Endothelial cell of umbilical vein (primary cell): ENCODE data around the gene PPP1R9B. TPM values are rescaled to one million over a fixed set of nuclear protein-coding genes. Genes with fewer than 3 reads are reported as not detected.

Source experiments
- BruUV-seq: library from RNA; stranded (reverse); fragments of 400-500 nt; replicated peaks from 2 replicates; lab custom pipeline; 2021; lab: Mats Ljungman, UMichigan
- CTCF ChIA-PET: fragments of 300-600, 350-600 bp; sonication (Branson Sonifier 250); formaldehyde crosslinking; loops from one replicate; lab custom pipeline; 2021; ENCODE audit warnings: antibody characterized with exemption, inconsistent platforms; lab: Charles Lee
- POLR2A ChIA-PET: fragments of 300-600, 350-600 bp; sonication (Branson Sonifier 250); formaldehyde crosslinking; loops from one replicate; lab custom pipeline; 2021; ENCODE audit warnings: antibody characterized with exemption, inconsistent platforms; lab: Charles Lee
- DNase-seq: peaks from one replicate; pipeline ENCODE4 v3.0.0-alpha.2; 2011; ENCODE audit warnings: low read depth, low spot score
- FAIRE-seq: peaks from 2 replicates; lab custom pipeline; 2011; peaks lifted over from hg19 to GRCh38; lab: Jason Lieb, UNC
- H2AFZ ChIP-seq: 2 replicates; pipeline ENCODE4 v1.6.0; 2012; ENCODE audit warnings: low read depth, low read length, control low read depth, inconsistent platforms
- H3K27ac ChIP-seq: 2 replicates; pipeline ENCODE4 v1.5.1; 2011; ENCODE audit warnings: low read depth, mild to moderate bottlenecking, control low read depth, low read length, moderate library complexity; ENCODE audit not compliant: insufficient read depth
- H3K27me3 ChIP-seq, 2 experiments: 2 replicates each; pipeline versions ENCODE4 v1.6.0 to v1.6.1; 2011; ENCODE audit warnings: low read length in 2 of 2, mixed read lengths in 1 of 2; ENCODE audit not compliant: control insufficient read depth in 2 of 2, insufficient read depth in 2 of 2
- H3K36me3 ChIP-seq, 2 experiments: 2 replicates in 1 of 2; 3 replicates in 1 of 2; pipeline ENCODE4 v1.5.1; 2011; ENCODE audit warnings: low read length in 2 of 2, mild to moderate bottlenecking in 1 of 2, moderate library complexity in 1 of 2; ENCODE audit not compliant: control insufficient read depth in 2 of 2, insufficient read depth in 2 of 2; ENCODE audit errors: extremely low read depth in 1 of 2
- H3K4me1 ChIP-seq: 3 replicates; pipeline ENCODE4 v1.5.1; 2011; ENCODE audit warnings: mild to moderate bottlenecking, low read length; ENCODE audit not compliant: control insufficient read depth, insufficient read depth; ENCODE audit errors: extremely low read depth
- H3K4me2 ChIP-seq: 2 replicates; pipeline ENCODE4 v1.6.1; 2011; ENCODE audit warnings: low read length, control low read depth, mixed read lengths; ENCODE audit not compliant: insufficient read depth
- H3K4me3 ChIP-seq, 3 experiments: fragments of 200-600 bp in 1 of 3; sonication (generic), shearing (Covaris generic) in 1 of 3; replicated peaks in 1 of 3; 2 replicates each; pipeline ENCODE4 v1.5.1; 2011 to 2016; ENCODE audit warnings: control low read depth in 3 of 3, low read length in 3 of 3, mild to moderate bottlenecking in 2 of 3, inconsistent platforms in 1 of 3, low read depth in 1 of 3, moderate library complexity in 1 of 3; ENCODE audit not compliant: insufficient read depth in 1 of 3
- H3K79me2 ChIP-seq: 2 replicates; pipeline ENCODE4 v1.6.0; 2012; ENCODE audit warnings: low read length, inconsistent platforms; ENCODE audit not compliant: control insufficient read depth, insufficient read depth
- H3K9ac ChIP-seq: replicated peaks from 2 replicates; pipeline ENCODE3; 2011; ENCODE audit warnings: low read length, control low read depth; ENCODE audit not compliant: insufficient read depth; ENCODE audit errors: extremely low read depth
- H3K9me1 ChIP-seq: replicated peaks from 3 replicates; pipeline ENCODE4 v1.6.0; 2011; ENCODE audit warnings: mild to moderate bottlenecking, low read length; ENCODE audit not compliant: control insufficient read depth, insufficient read depth; ENCODE audit errors: extremely low read depth
- H3K9me3 ChIP-seq: replicated peaks from 2 replicates; pipeline ENCODE4 v1.5.1; 2012; ENCODE audit warnings: low read length, inconsistent platforms; ENCODE audit not compliant: control insufficient read depth, insufficient read depth
- H4K20me1 ChIP-seq: replicated peaks from 2 replicates; pipeline ENCODE3; 2011; ENCODE audit warnings: mild to moderate bottlenecking, low read length; ENCODE audit not compliant: control insufficient read depth, insufficient read depth; ENCODE audit errors: extremely low read depth
- CTCF ChIP-seq, 2 donors: IDR thresholded peaks; 1 replicate in 1 of 2; 2 replicates in 1 of 2; pipeline ENCODE4 v1.5.1; 2011; ENCODE audit warnings: low read length in 2 of 2, mild to moderate bottlenecking in 2 of 2, moderate library complexity in 2 of 2, control low read depth in 1 of 2, inconsistent platforms in 1 of 2, low read depth in 1 of 2; ENCODE audit not compliant: insufficient read depth in 1 of 2; ENCODE audit errors: extremely low read depth in 1 of 2
- EZH2 ChIP-seq: IDR thresholded peaks from 2 replicates; pipeline ENCODE4 v1.6.1; 2012; ENCODE audit warnings: borderline replicate concordance, low read depth, mild to moderate bottlenecking, moderate library complexity, low read length, inconsistent platforms; ENCODE audit not compliant: severe bottlenecking
- FOS ChIP-seq: IDR thresholded peaks from 2 replicates; pipeline ENCODE4 v1.6.1; 2011; ENCODE audit warnings: mild to moderate bottlenecking, low read length, moderate library complexity, borderline replicate concordance; ENCODE audit not compliant: insufficient read depth
- GATA2 ChIP-seq: IDR thresholded peaks from 2 replicates; pipeline ENCODE4 v1.7.0; 2011; ENCODE audit warnings: low read depth, mild to moderate bottlenecking, moderate library complexity, mixed read lengths, low read length; ENCODE audit not compliant: insufficient read length, insufficient read depth
- JUN ChIP-seq: IDR thresholded peaks from 2 replicates; pipeline ENCODE4 v1.6.1; 2011; ENCODE audit warnings: borderline replicate concordance, low read depth; ENCODE audit not compliant: insufficient read length, insufficient read depth
- MAX ChIP-seq: IDR thresholded peaks from 2 replicates; pipeline ENCODE4 v1.6.1; 2011; ENCODE audit not compliant: insufficient read depth, insufficient read length
- MYC ChIP-seq: IDR thresholded peaks from one replicate; pipeline ENCODE4 v1.6.1; 2011; ENCODE audit warnings: mild to moderate bottlenecking, low read depth, low read length
- POLR2A ChIP-seq: IDR thresholded peaks from 2 replicates; pipeline ENCODE4 v1.6.1; 2012; ENCODE audit warnings: low read depth, mild to moderate bottlenecking, control low read depth, low read length
- POLR2AphosphoS5 ChIP-seq: IDR thresholded peaks from 2 replicates; pipeline ENCODE4 v1.6.1; 2012; ENCODE audit warnings: low read depth, mild to moderate bottlenecking, control low read depth, low read length, moderate library complexity; ENCODE audit not compliant: insufficient read depth
- dilution Hi-C: fragments of 300-500 bp; cut with MboI; formaldehyde crosslinking; loops from one replicate; pipeline ENCODE4 v1.15.0; 2019; ENCODE audit warnings: low sequenced_read_pairs; ENCODE audit not compliant: extremely low pct_ligation_motif_present
- intact Hi-C: fragments of 100-400 bp; cut with micrococcal nuclease; formaldehyde crosslinking; loops from one replicate; pipeline ENCODE4 v1.10.0; 2022
- polyA plus RNA-seq, 4 experiments: library from polyadenylated mRNA; depleted of rRNA in 3 of 4; stranded (reverse) in 3 of 4; unstranded in 1 of 4; fragments of >200 nt; gene quantifications; 2 replicates each; pipeline versions ENCODE4 v1.2.1 to v1.2.3, GENCODE V29; 2011 to 2012; ENCODE audit warnings: missing spikeins in 1 of 4
- total RNA-seq: library from RNA; stranded (reverse); gene quantifications from 2 replicates; pipeline ENCODE4 v1.2.3, GENCODE V29; 2021

The PPP1R9B gene
- total and polyA plus RNA-seq, 2 donors (not counting 3 experiments of a cell fraction or from before 2014, with no cell fraction given) = 20.1 to 60.2 TPM

DNA sequence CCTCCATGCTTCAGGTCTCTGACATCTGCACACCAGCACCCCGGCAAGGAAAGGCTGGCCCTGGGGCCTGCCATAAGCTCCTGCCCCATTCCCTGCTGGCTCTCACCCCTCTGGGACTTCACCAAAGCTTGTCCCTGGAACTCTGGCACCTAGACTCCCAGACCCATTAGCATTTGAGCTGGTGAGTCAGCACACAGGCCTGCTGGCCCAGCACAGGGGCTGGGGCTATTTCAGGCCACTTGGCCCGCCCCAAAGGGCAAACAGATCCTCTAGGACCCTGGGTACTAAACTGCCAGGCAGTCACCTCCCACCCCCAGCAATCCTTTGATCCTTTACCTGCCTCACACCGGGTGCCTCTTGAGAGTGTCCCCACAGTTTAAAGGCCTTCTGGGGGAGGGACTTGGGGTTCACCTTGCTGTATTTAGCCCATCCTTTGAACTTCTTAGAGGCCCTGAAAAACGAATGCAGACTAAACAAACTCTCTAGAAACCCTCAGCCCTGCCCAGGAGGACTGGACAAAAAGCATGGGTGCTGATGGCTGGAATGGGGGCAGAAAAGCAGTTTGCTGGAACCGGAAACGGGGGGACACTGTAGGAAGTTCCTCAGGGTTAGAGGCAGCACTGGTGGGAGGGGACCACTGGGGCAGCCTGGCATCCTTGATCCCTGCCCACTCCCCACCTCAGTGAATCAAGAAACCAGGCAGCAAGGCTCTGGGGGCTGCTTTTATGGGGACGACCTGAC lies 17.3 kb downstream of the PPP1R9B start:
- no peaks in the 10 kb centered on the region for H3K79me2 ChIP-seq
- ChIA-PET POLR2A (no interaction called here), CTCF (interaction anchor here (1.0 to 3.7 kb wide), 6 partner anchors 13 to 65 kb away, joined by 3 to 37 read pairs (median 3); no protein-coding TSS in a partner anchor)
- H3K4me1 ChIP-seq = peaks cover 11% of the 10 kb centered on the region
- DNase-seq = no peak
- no peak overlapping the region for H2AFZ ChIP-seq
- no peaks in the 10 kb centered on the region for H3K27me3 ChIP-seq
- H3K9ac ChIP-seq = no peak overlapping the region
- peaks cover 8 to 37% of the 10 kb centered on the region in 2 experiments for H3K36me3 ChIP-seq
- intact Hi-C loops (no loop called here), dilution Hi-C loops (no loop called here)
- H3K4me3 ChIP-seq = no peak overlapping the region
- no peak overlapping the region for H3K4me2 ChIP-seq
- no peak for FAIRE-seq
- H3K27ac ChIP-seq = no peak overlapping the region
- no peaks in the 10 kb centered on the region for H4K20me1 ChIP-seq
- H3K9me1 ChIP-seq = no peaks in the 10 kb centered on the region
- BruUV-seq = no TSS peak
- no peaks in the 10 kb centered on the region for H3K9me3 ChIP-seq
- TF ChIP-seq POLR2AphosphoS5 = no peak
- TF ChIP-seq MAX = no peak
- no peak for TF ChIP-seq POLR2A
- TF ChIP-seq FOS = no peak
- TF ChIP-seq MYC = no peak
- no peak for TF ChIP-seq JUN
- TF ChIP-seq EZH2 = no peak
- no peak for TF ChIP-seq CTCF (IDR thresholded peaks at IDR 0.05; ENCODE audit: extremely low read depth in 1 of 2, insufficient read depth in 1 of 2, low read depth in 1 of 2, low read length in 2 of 2)
- no peak for TF ChIP-seq GATA2
